Stimulated activated CD4-positive, alpha-beta T cell treated with anti-CD3 and anti-CD28 coated beads, TNF-alpha, amount 100 ng/mL, for 48 hours (primary cell): Measurements from ENCODE around the gene A1BG.

Experiments used
- DNase-seq, 3 donors: peaks; one replicate each; pipeline ENCODE4 v3.0.0-alpha.2; 2020; ENCODE audit warnings: low read depth in 3 of 3

A1BG gene, protein sequence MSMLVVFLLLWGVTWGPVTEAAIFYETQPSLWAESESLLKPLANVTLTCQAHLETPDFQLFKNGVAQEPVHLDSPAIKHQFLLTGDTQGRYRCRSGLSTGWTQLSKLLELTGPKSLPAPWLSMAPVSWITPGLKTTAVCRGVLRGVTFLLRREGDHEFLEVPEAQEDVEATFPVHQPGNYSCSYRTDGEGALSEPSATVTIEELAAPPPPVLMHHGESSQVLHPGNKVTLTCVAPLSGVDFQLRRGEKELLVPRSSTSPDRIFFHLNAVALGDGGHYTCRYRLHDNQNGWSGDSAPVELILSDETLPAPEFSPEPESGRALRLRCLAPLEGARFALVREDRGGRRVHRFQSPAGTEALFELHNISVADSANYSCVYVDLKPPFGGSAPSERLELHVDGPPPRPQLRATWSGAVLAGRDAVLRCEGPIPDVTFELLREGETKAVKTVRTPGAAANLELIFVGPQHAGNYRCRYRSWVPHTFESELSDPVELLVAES

DNA sequence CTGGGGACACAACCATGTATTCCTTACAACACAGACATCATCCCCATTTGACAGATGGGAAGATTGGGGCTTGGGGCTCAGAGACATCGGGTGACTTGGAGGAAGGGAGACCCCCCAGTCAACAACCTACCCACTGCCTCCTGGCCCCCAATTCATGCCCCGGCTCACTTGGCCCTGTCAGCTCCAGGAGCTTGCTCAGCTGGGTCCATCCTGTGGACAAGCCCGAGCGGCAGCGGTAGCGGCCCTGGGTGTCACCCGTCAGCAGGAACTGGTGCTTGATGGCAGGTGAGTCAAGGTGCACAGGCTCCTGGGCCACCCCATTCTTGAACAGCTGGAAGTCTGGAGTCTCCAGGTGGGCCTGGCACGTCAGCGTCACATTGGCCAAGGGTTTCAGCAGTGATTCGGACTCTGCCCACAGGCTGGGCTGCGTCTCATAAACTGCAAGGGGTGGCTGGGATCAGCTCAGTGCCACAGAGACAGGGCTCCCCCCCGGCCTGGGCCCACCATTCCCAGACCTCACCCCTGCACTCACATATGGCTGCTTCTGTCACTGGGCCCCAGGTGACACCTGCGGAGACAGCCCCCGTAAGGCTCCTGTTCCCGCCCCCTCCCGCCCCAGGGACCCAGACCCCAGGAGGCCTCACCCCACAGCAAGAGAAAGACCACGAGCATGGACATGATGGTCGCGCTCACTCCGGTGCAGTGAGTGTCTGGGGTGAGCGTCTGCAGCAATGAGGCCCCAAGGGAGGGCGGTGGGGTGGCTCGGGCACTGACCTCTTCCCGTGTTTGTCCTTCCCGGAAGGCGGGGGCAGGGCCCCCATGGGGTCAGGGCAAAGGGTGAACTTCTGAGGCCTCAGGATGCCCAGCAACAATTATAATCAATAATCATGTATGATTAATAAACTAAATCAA is at the start of gene A1BG:
Gene A1BG (minus strand): TSS at position 733 of the 912 bp plus-strand sequence. CDS start 55 bp downstream, at position 678.
- no peak for DNase-seq

- DNase-seq, result no peak
These were observed 48.6 kb upstream of the A1BG start for GRCh38 chr19:58401840-58402421.

GRCh38 chr19:58400916-58401839 is 47.9 kb upstream of the A1BG start:
- DNase-seq, result peak; percentile 96 to 99 (median 98)

- DNase-seq, result no peak
These were observed 47.1 kb upstream of the A1BG start for GRCh38 chr19:58400316-58400915.

DNA sequence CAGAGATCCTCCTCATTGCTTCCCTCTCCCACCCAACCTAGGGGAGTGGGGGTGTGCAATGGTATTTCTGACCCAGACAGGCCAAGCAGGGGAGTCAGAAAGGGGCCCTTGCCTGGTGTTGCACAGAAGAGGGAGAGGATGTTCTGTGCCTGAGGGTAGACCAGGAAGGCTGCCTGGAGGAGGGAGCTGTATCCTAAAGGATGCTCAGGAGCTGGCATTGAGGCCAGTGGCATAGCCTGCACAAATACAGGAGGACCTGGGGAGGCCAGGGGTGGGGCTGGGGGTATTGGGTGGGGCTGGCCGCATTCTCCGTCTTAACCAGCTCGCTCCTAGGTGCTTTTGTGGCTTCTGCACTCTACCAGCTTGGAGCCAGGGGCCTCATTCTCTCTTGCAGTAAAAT is 46.6 kb upstream of the A1BG start:
- DNase-seq, result no peak

- no peak for DNase-seq
These were observed 45.3 kb upstream of the A1BG start for GRCh38 chr19:58398545-58398944.

GRCh38 chr19:58398087-58398486 is 44.8 kb upstream of the A1BG start:
- DNase-seq, result no peak

GRCh38 chr19:58397533-58398037 is 44.3 kb upstream of the A1BG start:
- DNase-seq, result no peak

DNA sequence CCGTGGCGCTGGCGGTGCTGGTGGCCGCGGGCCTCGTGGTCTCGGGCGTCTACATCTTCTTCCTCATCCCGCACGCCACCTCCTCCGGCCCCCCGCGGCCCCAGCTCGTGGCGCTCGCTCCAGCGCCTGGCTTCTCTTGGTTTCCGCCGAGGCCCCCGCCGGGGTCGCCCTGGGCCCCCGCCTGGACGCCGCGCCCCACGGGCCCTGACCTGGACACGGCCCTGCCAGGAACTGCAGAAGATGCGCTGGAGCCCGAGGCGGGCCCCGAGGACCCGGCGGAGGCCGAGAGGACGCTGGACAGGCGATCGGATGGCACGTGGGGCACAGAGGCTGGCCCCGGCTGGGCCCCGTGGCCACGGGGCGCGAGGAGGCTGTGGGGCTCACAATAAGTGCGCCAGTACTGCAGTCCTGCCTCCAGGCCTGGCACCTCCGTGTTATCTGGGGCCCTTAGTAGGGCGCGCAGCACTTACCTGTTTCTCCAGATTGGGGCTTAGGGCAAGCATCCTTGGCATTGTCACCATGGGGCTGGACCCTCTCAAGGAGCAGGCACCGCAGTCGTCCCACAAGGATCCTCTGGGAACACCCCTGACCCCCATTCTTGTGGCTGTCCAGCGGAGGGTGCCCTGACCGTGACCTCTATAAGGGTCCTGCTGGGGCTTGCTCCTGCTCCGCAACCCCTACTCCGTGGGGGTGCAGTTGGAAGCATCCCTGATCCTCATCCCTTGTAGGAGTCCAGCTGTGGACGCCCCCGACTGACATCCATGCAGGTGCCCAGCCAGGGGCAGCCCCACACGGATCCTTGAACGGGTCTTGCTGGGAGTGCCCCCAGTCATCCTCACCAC is 43.6 kb upstream of the A1BG start:
- no peak for DNase-seq

DNA sequence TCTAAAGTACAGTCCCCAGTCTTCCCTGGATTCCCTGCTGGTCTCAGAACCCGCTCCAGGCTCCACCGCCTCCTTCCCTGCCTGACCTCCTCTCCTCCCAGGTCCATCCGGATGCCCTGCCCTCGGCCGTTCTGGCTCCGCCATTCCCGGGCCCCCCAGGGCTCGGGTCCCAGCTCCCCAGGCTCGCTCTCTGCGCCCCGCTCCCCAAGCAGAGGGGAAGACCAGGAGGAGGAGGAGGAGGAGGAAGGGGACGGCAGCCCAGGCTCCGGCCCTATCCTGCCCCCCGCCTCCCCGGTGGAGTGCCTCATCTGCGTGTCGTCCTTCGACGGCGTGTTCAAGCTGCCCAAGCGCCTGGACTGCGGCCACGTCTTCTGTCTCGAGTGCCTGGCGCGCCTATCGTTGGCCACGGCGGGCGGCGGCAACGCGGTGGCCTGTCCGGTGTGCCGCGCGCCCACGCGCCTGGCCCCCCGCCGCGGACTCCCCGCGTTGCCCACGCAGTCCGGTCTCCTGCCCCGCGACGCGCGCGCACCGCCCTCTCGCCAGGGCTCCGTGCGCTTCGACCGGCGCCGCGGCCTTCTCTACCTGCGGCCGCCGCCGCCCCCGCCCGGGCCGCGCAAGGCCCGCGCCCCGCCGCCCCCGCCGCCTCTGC is 42.8 kb upstream of the A1BG start:
- no peak for DNase-seq

- DNase-seq, result no peak
These were observed 42.1 kb upstream of the A1BG start, which contains the start of gene RNF225 for GRCh38 chr19:58395220-58395978. Gene RNF225 (plus strand): TSS chr19:58395656. CDS start chr19:58396090, 434 bp downstream.

GRCh38 chr19:58394821-58395219 is 41.5 kb upstream of the A1BG start:
- no peak for DNase-seq

GRCh38 chr19:58393725-58394033 is 40.4 kb upstream of the A1BG start:
- DNase-seq, result no peak

GRCh38 chr19:58392945-58393724 is 39.8 kb upstream of the A1BG start:
- no peak for DNase-seq

GRCh38 chr19:58388175-58388526 is 34.9 kb upstream of the A1BG start:
- DNase-seq, result no peak

DNA sequence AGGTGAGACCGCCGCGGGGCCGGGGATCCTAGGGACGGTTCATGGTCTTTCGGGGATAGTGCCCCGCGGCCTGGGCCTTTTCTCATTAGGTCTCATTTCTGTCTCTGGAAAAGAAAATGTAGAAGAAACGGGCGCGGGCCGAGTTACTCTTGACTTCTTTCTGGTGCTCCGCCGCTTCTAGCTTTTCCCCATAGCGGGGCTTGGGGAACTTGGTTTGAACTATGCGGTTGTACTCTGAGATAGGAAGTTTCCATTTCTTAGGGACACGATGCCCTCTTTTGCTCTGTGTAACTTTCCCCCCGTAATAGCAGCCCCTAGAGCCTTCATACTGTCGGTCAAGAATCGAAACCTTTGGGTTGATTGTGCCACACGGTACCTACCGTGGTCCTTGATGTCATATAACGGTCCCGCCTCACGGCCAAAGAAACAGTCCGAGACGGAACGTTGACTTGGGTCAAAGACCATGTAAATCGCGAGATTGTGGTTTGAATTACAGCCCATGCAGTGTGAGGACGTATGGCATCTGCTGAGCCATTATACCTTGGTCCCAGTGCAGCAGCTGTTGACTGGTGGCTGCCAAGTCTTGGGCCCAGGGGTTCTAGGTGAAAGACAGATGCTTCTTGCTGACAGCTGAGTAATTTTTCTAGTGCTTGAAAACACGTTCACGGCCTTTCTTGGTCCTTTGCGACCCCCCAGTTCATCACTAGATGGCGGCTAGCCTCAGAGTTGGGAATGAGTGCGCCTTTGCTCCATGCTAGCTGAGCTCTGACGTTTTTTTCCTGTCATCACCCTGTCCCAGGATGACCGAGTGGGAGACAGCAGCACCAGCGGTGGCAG is 34.3 kb upstream of the A1BG start:
- DNase-seq, result no peak
